SK-N-SH (cell line): ENCODE results near the gene GPR171. TPM values are rescaled to one million over a fixed set of nuclear protein-coding genes. Genes with fewer than 3 reads are reported as not detected.

Source experiments
- CTCF ChIA-PET: fragments of 300-600, 350-600 bp; formaldehyde crosslinking; extraction: SDS; loops from one replicate; lab custom pipeline; 2021; lab: Yijun Ruan, JAX
- POLR2A ChIA-PET: fragments of 350-600 bp; sonication (Branson Sonifier 250); formaldehyde crosslinking; extraction: SDS; loops from one replicate; lab custom pipeline; 2020; ENCODE audit warnings: antibody characterized with exemption, inconsistent platforms; lab: Yijun Ruan, JAX
- DNase-seq: peaks from one replicate; pipeline ENCODE4 v3.0.0; 2012
- H2AFZ ChIP-seq: fragments of 200-600 bp; sonication (generic); 2 replicates; pipeline ENCODE4 v1.8.1; 2016; ENCODE audit warnings: antibody characterized with exemption, mild to moderate bottlenecking, low read depth
- H3F3A ChIP-seq: fragments of 200-600 bp; sonication (generic); replicated peaks from 2 replicates; pipeline ENCODE3; 2016; ENCODE audit warnings: antibody characterized with exemption, mild to moderate bottlenecking; ENCODE audit not compliant: insufficient read depth
- H3K27ac ChIP-seq, 2 experiments: fragments of 200-500 bp in 1 of 2; fragments of 200-600 bp in 1 of 2; sonication (Bioruptor generic) in 1 of 2; sonication (generic), shearing (Covaris generic) in 1 of 2; 2 replicates each; pipeline versions ENCODE4 v1.5.1 to v1.6.1; 2014 to 2016; ENCODE audit warnings: low read depth in 2 of 2, inconsistent platforms in 1 of 2, low read length in 1 of 2, mild to moderate bottlenecking in 1 of 2, mixed read lengths in 1 of 2
- H3K27me3 ChIP-seq: fragments of 200-600 bp; sonication (generic), shearing (Covaris generic); 2 replicates; pipeline ENCODE4 v1.6.1; 2016; ENCODE audit warnings: mixed run types; ENCODE audit not compliant: insufficient read depth
- H3K36me3 ChIP-seq, 2 experiments: fragments of 200-500 bp in 1 of 2; fragments of 200-600 bp in 1 of 2; sonication (Bioruptor generic) in 1 of 2; sonication (generic) in 1 of 2; replicated peaks in 1 of 2; 2 replicates each; pipeline versions ENCODE3 to v1.5.1; 2014 to 2016; ENCODE audit warnings: low read length in 1 of 2, mild to moderate bottlenecking in 1 of 2; ENCODE audit not compliant: insufficient read depth in 2 of 2, control insufficient read depth in 1 of 2
- H3K4me1 ChIP-seq, 2 experiments: fragments of 200-500 bp in 1 of 2; fragments of 200-600 bp in 1 of 2; sonication (Bioruptor generic) in 1 of 2; sonication (generic), shearing (Covaris generic) in 1 of 2; 2 replicates each; pipeline versions ENCODE4 v1.5.1 to v1.6.1; 2014 to 2016; ENCODE audit warnings: low read depth in 1 of 2, low read length in 1 of 2, mixed run types in 1 of 2; ENCODE audit not compliant: insufficient read depth in 2 of 2, control insufficient read depth in 1 of 2
- H3K4me2 ChIP-seq: fragments of 200-600 bp; sonication (generic), shearing (Covaris generic); 2 replicates; pipeline ENCODE4 v1.6.1; 2017; ENCODE audit warnings: mixed run types
- H3K4me3 ChIP-seq, 2 experiments: fragments of 200-500 bp in 1 of 2; fragments of 200-600 bp in 1 of 2; sonication (Bioruptor generic) in 1 of 2; sonication (generic), shearing (Covaris generic) in 1 of 2; 2 replicates each; pipeline versions ENCODE4 v1.5.1 to v1.8.1; 2014 to 2016; ENCODE audit warnings: low read depth in 2 of 2, inconsistent platforms in 1 of 2, low read length in 1 of 2, mild to moderate bottlenecking in 1 of 2, mixed read lengths in 1 of 2, moderate library complexity in 1 of 2
- H3K79me2 ChIP-seq: fragments of 200-600 bp; sonication (generic); 2 replicates; pipeline ENCODE4 v1.8.1; 2017; ENCODE audit warnings: mild to moderate bottlenecking; ENCODE audit not compliant: insufficient read depth
- H3K9ac ChIP-seq: fragments of 200-600 bp; sonication (generic); 2 replicates; pipeline ENCODE4 v1.6.1; 2017; ENCODE audit warnings: mixed run types
- H3K9me2 ChIP-seq: fragments of 200-600 bp; sonication (generic); 2 replicates; pipeline ENCODE4 v1.6.1; 2017; ENCODE audit warnings: mixed run types
- H3K9me3 ChIP-seq: fragments of 200-600 bp; sonication (generic); 2 replicates; pipeline ENCODE4 v1.6.1; 2017; ENCODE audit warnings: mixed run types, mild to moderate bottlenecking, moderate library complexity
- H4K20me1 ChIP-seq: fragments of 200-600 bp; sonication (generic); 2 replicates; pipeline ENCODE4 v1.6.1; 2017; ENCODE audit warnings: mild to moderate bottlenecking, mixed run types; ENCODE audit not compliant: insufficient read depth
- ELF1 ChIP-seq: IDR thresholded peaks from 2 replicates; pipeline ENCODE4 v1.4.0; 2012
- FOSL2 ChIP-seq: IDR thresholded peaks from 2 replicates; pipeline ENCODE4 v1.4.0; 2012; ENCODE audit warnings: low read depth, mild to moderate bottlenecking, moderate library complexity, borderline replicate concordance
- FOXM1 ChIP-seq: IDR thresholded peaks from 2 replicates; pipeline ENCODE4 v1.4.0; 2012; ENCODE audit warnings: low read depth, mild to moderate bottlenecking
- GATA2 ChIP-seq: sonication (generic); formaldehyde crosslinking; IDR thresholded peaks from 2 replicates; pipeline ENCODE4 v1.5.0; 2020; ENCODE audit warnings: mild to moderate bottlenecking, missing genetic modification reagents
- MEF2A ChIP-seq: IDR thresholded peaks from 2 replicates; pipeline ENCODE4 v1.4.0; 2012; ENCODE audit warnings: low read depth, borderline replicate concordance
- MXI1 ChIP-seq: IDR thresholded peaks from 2 replicates; pipeline ENCODE4 v1.6.1; 2012; ENCODE audit warnings: mild to moderate bottlenecking, low read depth, low read length, improper control_type of control experiment
- NFIC ChIP-seq: IDR thresholded peaks from 2 replicates; pipeline ENCODE4 v1.4.0; 2012; ENCODE audit warnings: borderline replicate concordance
- NRF1 ChIP-seq: IDR thresholded peaks from 2 replicates; pipeline ENCODE4 v1.6.1; 2012; ENCODE audit warnings: low read depth, mild to moderate bottlenecking, low read length
- POLR2AphosphoS5 ChIP-seq: IDR thresholded peaks from 2 replicates; pipeline ENCODE4 v1.6.1; 2012; ENCODE audit warnings: low read depth, low read length
- RAD21 ChIP-seq: IDR thresholded peaks from 2 replicates; pipeline ENCODE4 v1.6.1; 2012; ENCODE audit warnings: mild to moderate bottlenecking, low read length
- RCOR1 ChIP-seq: fragments of 150-350 bp; IDR thresholded peaks from 2 replicates; pipeline ENCODE4 v1.6.1; 2017; ENCODE audit warnings: antibody characterized with exemption, low read length
- RXRA ChIP-seq: IDR thresholded peaks from 2 replicates; pipeline ENCODE4 v1.4.0; 2012; ENCODE audit warnings: low read depth, mild to moderate bottlenecking, borderline replicate concordance
- SIN3A ChIP-seq: IDR thresholded peaks from 2 replicates; pipeline ENCODE4 v1.6.1; 2012; ENCODE audit warnings: low read depth, mild to moderate bottlenecking, low read length, moderate library complexity, borderline replicate concordance
- SMC3 ChIP-seq: IDR thresholded peaks from 2 replicates; pipeline ENCODE4 v1.6.1; 2012; ENCODE audit warnings: low read depth, low read length, improper control_type of control experiment
- TEAD4 ChIP-seq: IDR thresholded peaks from 2 replicates; pipeline ENCODE4 v1.4.0; 2012; ENCODE audit warnings: mild to moderate bottlenecking, borderline replicate concordance; ENCODE audit not compliant: insufficient read depth
- YY1 ChIP-seq: IDR thresholded peaks from 2 replicates; pipeline ENCODE4 v1.4.0; 2012; ENCODE audit warnings: low read depth, mild to moderate bottlenecking
- WGBS: methylation state at CpG from one replicate; pipeline ENCODE4 v1.1.6; 2017; ENCODE audit warnings: low lambda C conversion rate; 5-methylcytosine and 5-hydroxymethylcytosine counted together
- polyA plus RNA-seq, 3 experiments: library from polyadenylated mRNA; depleted of rRNA; stranded (reverse); fragments of >200 nt; gene quantifications; 2 replicates each; pipeline ENCODE4 v1.2.3, GENCODE V29; 2012
- TF ChIP-seq, protein P1 (sequence below): fragments of 150-350 bp; IDR thresholded peaks from 2 replicates; pipeline ENCODE4 v1.6.1; 2016; ENCODE audit warnings: mild to moderate bottlenecking, low read depth, low read length
- TF ChIP-seq, protein P2 (sequence below): IDR thresholded peaks from 2 replicates; pipeline ENCODE4 v1.4.0; 2012; ENCODE audit warnings: low read depth, borderline replicate concordance
- TF ChIP-seq, protein P3 (sequence below): IDR thresholded peaks from 2 replicates; pipeline ENCODE4 v1.4.0; 2012; ENCODE audit warnings: low read depth
- TF ChIP-seq, protein P4 (sequence below): fragments of 150-350 bp; IDR thresholded peaks from 2 replicates; pipeline ENCODE4 v1.6.1; 2017; ENCODE audit warnings: antibody characterized with exemption, low read length, low read depth, borderline replicate concordance
- TF ChIP-seq, protein P5 (sequence below): IDR thresholded peaks from 2 replicates; pipeline ENCODE4 v1.6.1; 2012; ENCODE audit warnings: mild to moderate bottlenecking, low read depth, low read length, moderate library complexity

Gene GPR171
- polyA plus RNA-seq, 1 of the 3 experiments (the other 2 are of a cell fraction): not detected

DNA sequence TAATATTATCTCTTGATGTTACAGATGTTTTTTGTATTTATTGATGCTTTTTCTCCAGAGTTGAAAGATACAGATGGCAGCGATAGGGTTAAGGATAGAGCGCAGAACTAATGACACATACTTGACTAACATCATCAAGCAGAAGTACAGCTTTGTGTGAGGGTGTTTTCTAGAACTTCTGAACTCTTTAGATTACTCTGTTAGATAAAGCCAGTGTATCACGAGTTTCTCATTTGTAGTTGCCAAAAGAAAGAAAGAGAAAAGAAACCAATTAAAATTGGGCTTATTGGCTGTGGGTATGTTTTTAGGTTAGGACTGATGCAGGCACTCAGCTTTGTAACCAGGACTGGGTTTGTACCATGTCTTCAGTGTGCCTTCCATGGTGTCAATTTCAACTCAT lies 6.6 kb upstream of the GPR171 start:
- no peaks in the 10 kb centered on the region for H3K9me3 ChIP-seq
- no peaks in the 10 kb centered on the region for H3K79me2 ChIP-seq
- POLR2A ChIA-PET: no interaction called here
- H3K4me2 ChIP-seq: no peak overlapping the region
- H3K9me2 ChIP-seq: no peaks in the 10 kb centered on the region
- WGBS: 72% methylated on average over 3 of the region's 3 CpGs
- CTCF ChIA-PET: interaction anchor here (1.0 to 1.6 kb wide), 2 partner anchors 23 to 41 kb away, joined by 3 to 4 read pairs; no protein-coding TSS in a partner anchor
- no peak overlapping the region for H3K4me3 ChIP-seq
- no peaks in the 10 kb centered on the region for H3F3A ChIP-seq
- no peak overlapping the region for H2AFZ ChIP-seq
- TF ChIP-seq, protein P1, sequence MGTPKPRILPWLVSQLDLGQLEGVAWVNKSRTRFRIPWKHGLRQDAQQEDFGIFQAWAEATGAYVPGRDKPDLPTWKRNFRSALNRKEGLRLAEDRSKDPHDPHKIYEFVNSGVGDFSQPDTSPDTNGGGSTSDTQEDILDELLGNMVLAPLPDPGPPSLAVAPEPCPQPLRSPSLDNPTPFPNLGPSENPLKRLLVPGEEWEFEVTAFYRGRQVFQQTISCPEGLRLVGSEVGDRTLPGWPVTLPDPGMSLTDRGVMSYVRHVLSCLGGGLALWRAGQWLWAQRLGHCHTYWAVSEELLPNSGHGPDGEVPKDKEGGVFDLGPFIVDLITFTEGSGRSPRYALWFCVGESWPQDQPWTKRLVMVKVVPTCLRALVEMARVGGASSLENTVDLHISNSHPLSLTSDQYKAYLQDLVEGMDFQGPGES: no peak
- TF ChIP-seq FOSL2: no peak
- no peak for TF ChIP-seq YY1
- TF ChIP-seq SIN3A: no peak
- TF ChIP-seq ELF1: no peak
- TF ChIP-seq FOXM1: no peak
- no peak for TF ChIP-seq RCOR1
- no peak for TF ChIP-seq MXI1
- no peaks in the 10 kb centered on the region for H4K20me1 ChIP-seq
- H3K27ac ChIP-seq: no peak overlapping the region
- H3K36me3 ChIP-seq: no peaks in the 10 kb centered on the region
- H3K27me3 ChIP-seq: no peaks in the 10 kb centered on the region
- H3K9ac ChIP-seq: no peak overlapping the region
- no peaks in the 10 kb centered on the region; a peak in 1 of 4 replicates for H3K4me1 ChIP-seq
- no peak for DNase-seq

DNA sequence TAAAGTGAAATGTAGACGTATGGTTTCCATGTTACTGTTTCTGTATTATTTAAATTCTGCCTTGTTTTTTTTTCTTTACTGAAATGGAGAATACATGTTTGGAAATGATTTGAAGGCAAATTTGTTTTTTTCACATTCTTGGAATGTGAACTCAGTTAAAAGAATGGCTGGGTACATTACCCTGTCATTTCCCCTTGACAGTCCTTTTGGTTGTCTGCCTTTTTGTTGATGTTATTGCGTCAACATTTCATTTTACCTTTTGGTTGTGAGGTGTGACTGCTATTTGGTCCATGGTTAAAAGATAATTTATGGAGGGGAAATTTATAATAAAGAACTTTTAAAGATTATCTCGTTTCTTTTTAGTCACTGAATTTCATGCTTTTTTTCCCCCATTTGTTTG lies 3.2 kb upstream of the GPR171 start:
- no peak overlapping the region for H3K9ac ChIP-seq
- H3K79me2 ChIP-seq: no peaks in the 10 kb centered on the region
- no peak overlapping the region for H3K4me3 ChIP-seq
- H3K9me2 ChIP-seq: no peaks in the 10 kb centered on the region
- H3K27me3 ChIP-seq: no peaks in the 10 kb centered on the region
- H3K9me3 ChIP-seq: no peaks in the 10 kb centered on the region
- 78% methylated on average over 3 of the region's 3 CpGs for WGBS
- H3K4me1 ChIP-seq: no peaks in the 10 kb centered on the region; a peak in 1 of 4 replicates
- H3F3A ChIP-seq: no peaks in the 10 kb centered on the region
- no peaks in the 10 kb centered on the region for H4K20me1 ChIP-seq
- 0 out of 2 replicates have a peak overlapping the region, but pooled peaks have one; percentile 12 for H2AFZ ChIP-seq
- H3K4me2 ChIP-seq: no peak overlapping the region
- no peaks in the 10 kb centered on the region for H3K36me3 ChIP-seq
- ChIA-PET CTCF (interaction anchor here (1.0 to 1.6 kb wide), 2 partner anchors 38 to 122 kb away, joined by 3 to 5 read pairs; no protein-coding TSS in a partner anchor), POLR2A (interaction anchor here (0.6 kb wide), 1 partner anchor 11 kb away, joined by 3 read pairs; no protein-coding TSS in a partner anchor)
- DNase-seq: no peak
- H3K27ac ChIP-seq: no peak overlapping the region
- TF ChIP-seq NFIC (no peak), FOSL2 (no peak), SIN3A (no peak), RAD21 (no peak), RXRA (no peak), GATA2 (no peak), POLR2AphosphoS5 (no peak), SMC3 (no peak), TEAD4 (no peak), NRF1 (no peak), MEF2A (no peak)
- TF ChIP-seq, protein P2, sequence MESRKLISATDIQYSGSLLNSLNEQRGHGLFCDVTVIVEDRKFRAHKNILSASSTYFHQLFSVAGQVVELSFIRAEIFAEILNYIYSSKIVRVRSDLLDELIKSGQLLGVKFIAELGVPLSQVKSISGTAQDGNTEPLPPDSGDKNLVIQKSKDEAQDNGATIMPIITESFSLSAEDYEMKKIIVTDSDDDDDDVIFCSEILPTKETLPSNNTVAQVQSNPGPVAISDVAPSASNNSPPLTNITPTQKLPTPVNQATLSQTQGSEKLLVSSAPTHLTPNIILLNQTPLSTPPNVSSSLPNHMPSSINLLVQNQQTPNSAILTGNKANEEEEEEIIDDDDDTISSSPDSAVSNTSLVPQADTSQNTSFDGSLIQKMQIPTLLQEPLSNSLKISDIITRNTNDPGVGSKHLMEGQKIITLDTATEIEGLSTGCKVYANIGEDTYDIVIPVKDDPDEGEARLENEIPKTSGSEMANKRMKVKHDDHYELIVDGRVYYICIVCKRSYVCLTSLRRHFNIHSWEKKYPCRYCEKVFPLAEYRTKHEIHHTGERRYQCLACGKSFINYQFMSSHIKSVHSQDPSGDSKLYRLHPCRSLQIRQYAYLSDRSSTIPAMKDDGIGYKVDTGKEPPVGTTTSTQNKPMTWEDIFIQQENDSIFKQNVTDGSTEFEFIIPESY: no peak
- TF ChIP-seq, protein P3, sequence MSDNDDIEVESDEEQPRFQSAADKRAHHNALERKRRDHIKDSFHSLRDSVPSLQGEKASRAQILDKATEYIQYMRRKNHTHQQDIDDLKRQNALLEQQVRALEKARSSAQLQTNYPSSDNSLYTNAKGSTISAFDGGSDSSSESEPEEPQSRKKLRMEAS: no peak
- TF ChIP-seq, protein P4, sequence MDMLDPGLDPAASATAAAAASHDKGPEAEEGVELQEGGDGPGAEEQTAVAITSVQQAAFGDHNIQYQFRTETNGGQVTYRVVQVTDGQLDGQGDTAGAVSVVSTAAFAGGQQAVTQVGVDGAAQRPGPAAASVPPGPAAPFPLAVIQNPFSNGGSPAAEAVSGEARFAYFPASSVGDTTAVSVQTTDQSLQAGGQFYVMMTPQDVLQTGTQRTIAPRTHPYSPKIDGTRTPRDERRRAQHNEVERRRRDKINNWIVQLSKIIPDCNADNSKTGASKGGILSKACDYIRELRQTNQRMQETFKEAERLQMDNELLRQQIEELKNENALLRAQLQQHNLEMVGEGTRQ: no peak
- TF ChIP-seq, protein P5, sequence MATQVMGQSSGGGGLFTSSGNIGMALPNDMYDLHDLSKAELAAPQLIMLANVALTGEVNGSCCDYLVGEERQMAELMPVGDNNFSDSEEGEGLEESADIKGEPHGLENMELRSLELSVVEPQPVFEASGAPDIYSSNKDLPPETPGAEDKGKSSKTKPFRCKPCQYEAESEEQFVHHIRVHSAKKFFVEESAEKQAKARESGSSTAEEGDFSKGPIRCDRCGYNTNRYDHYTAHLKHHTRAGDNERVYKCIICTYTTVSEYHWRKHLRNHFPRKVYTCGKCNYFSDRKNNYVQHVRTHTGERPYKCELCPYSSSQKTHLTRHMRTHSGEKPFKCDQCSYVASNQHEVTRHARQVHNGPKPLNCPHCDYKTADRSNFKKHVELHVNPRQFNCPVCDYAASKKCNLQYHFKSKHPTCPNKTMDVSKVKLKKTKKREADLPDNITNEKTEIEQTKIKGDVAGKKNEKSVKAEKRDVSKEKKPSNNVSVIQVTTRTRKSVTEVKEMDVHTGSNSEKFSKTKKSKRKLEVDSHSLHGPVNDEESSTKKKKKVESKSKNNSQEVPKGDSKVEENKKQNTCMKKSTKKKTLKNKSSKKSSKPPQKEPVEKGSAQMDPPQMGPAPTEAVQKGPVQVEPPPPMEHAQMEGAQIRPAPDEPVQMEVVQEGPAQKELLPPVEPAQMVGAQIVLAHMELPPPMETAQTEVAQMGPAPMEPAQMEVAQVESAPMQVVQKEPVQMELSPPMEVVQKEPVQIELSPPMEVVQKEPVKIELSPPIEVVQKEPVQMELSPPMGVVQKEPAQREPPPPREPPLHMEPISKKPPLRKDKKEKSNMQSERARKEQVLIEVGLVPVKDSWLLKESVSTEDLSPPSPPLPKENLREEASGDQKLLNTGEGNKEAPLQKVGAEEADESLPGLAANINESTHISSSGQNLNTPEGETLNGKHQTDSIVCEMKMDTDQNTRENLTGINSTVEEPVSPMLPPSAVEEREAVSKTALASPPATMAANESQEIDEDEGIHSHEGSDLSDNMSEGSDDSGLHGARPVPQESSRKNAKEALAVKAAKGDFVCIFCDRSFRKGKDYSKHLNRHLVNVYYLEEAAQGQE: no peak
